H1 (cell line): ENCODE measurements around the gene TRMT44. TPM values are rescaled to one million over a fixed set of nuclear protein-coding genes. Genes with fewer than 3 reads are reported as not detected.

ENCODE experiments used
- CTCF ChIA-PET: fragments of 300-600 bp; sonication (Branson Sonifier 250); formaldehyde crosslinking; loops from one replicate; lab custom pipeline; 2021; ENCODE audit not compliant: partially characterized antibody; lab: Charles Lee
- POLR2A ChIA-PET: fragments of 300-600 bp; sonication (Branson Sonifier 250); formaldehyde crosslinking; loops from one replicate; lab custom pipeline; 2021; ENCODE audit warnings: inconsistent platforms; ENCODE audit not compliant: partially characterized antibody; lab: Charles Lee
- DNase-seq, 2 experiments: peaks; one replicate each; pipeline versions ENCODE4 v3.0.0 to v3.0.0-alpha.2; 2010 to 2022; ENCODE audit warnings: low spot score in 2 of 2, low read depth in 1 of 2, mixed read lengths in 1 of 2
- FAIRE-seq: peaks from 2 replicates; lab custom pipeline; 2011; peaks lifted over from hg19 to GRCh38; lab: Jason Lieb, UNC
- H2AFZ ChIP-seq: 2 replicates; pipeline ENCODE4 v1.8.1; 2012; ENCODE audit warnings: low read length, inconsistent platforms
- H2AK5ac ChIP-seq: 2 replicates; pipeline ENCODE4 v1.6.1; 2013; ENCODE audit warnings: low read depth, low read length
- H2BK120ac ChIP-seq: replicated peaks from 2 replicates; pipeline ENCODE3; 2013; ENCODE audit warnings: low read depth, low read length, inconsistent platforms
- H2BK12ac ChIP-seq: 2 replicates; pipeline ENCODE4 v1.6.1; 2013; ENCODE audit warnings: low read depth, low read length
- H2BK15ac ChIP-seq: 2 replicates; pipeline ENCODE4 v1.6.1; 2013; ENCODE audit warnings: low read length
- H2BK20ac ChIP-seq: 2 replicates; pipeline ENCODE4 v1.6.1; 2013; ENCODE audit warnings: low read length
- H2BK5ac ChIP-seq: 2 replicates; pipeline ENCODE4 v1.6.1; 2013; ENCODE audit warnings: low read depth, low read length
- H3K14ac ChIP-seq: 2 replicates; pipeline ENCODE4 v1.6.1; 2013; ENCODE audit warnings: inconsistent platforms; ENCODE audit not compliant: insufficient read length
- H3K18ac ChIP-seq: 2 replicates; pipeline ENCODE4 v1.6.1; 2013; ENCODE audit warnings: low read length; ENCODE audit errors: extremely low read depth
- H3K23ac ChIP-seq: 2 replicates; pipeline ENCODE4 v1.6.1; 2013; ENCODE audit warnings: inconsistent platforms; ENCODE audit not compliant: insufficient read length
- H3K23me2 ChIP-seq: 2 replicates; pipeline ENCODE4 v1.6.1; 2013; ENCODE audit warnings: low read depth, low read length
- H3K27ac ChIP-seq: 2 replicates; pipeline ENCODE4 v1.6.1; 2011; ENCODE audit warnings: low read depth, low read length, inconsistent platforms
- H3K27me3 ChIP-seq, 4 experiments: replicated peaks in 1 of 4; 1 replicate in 1 of 4; 2 replicates in 3 of 4; pipeline versions ENCODE4 v1.6.1 to v1.8.1; 2011 to 2013; ENCODE audit warnings: low read length in 3 of 4, mild to moderate bottlenecking in 3 of 4, inconsistent platforms in 2 of 4, mixed read lengths in 2 of 4, moderate library complexity in 1 of 4; ENCODE audit not compliant: control insufficient read depth in 3 of 4, insufficient read depth in 3 of 4; ENCODE audit errors: extremely low read depth in 1 of 4
- H3K36me3 ChIP-seq, 4 experiments: 2 replicates each; pipeline versions ENCODE4 v1.6.1 to v1.8.1; 2011 to 2013; ENCODE audit warnings: mild to moderate bottlenecking in 4 of 4, low read length in 3 of 4, moderate library complexity in 2 of 4, control low read depth in 1 of 4, inconsistent platforms in 1 of 4; ENCODE audit not compliant: insufficient read depth in 4 of 4, control insufficient read depth in 2 of 4
- H3K4ac ChIP-seq: replicated peaks from 2 replicates; pipeline ENCODE3; 2013; ENCODE audit warnings: low read length, low read depth, mixed read lengths, inconsistent platforms; ENCODE audit not compliant: insufficient read length
- H3K4me1 ChIP-seq, 4 experiments: replicated peaks in 1 of 4; 1 replicate in 1 of 4; 2 replicates in 3 of 4; pipeline versions ENCODE4 v1.6.1 to v1.8.1; 2011 to 2013; ENCODE audit warnings: low read length in 3 of 4, inconsistent platforms in 2 of 4, mixed read lengths in 1 of 4; ENCODE audit not compliant: insufficient read depth in 4 of 4, control insufficient read depth in 3 of 4
- H3K4me2 ChIP-seq, 2 experiments: 2 replicates each; pipeline versions ENCODE4 v1.6.1 to v1.8.1; 2011 to 2013; ENCODE audit warnings: low read depth in 2 of 2, low read length in 2 of 2, control low read depth in 1 of 2, inconsistent platforms in 1 of 2, mild to moderate bottlenecking in 1 of 2; ENCODE audit not compliant: insufficient read depth in 1 of 2
- H3K4me3 ChIP-seq, 4 experiments: fragments of 200-600, 300-600 bp in 1 of 4; sonication (generic), shearing (Covaris generic), sonication (Bioruptor Twin) in 1 of 4; 2 replicates each; pipeline versions ENCODE4 v1.5.1 to v1.8.1; 2011 to 2016; ENCODE audit warnings: low read length in 4 of 4, low read depth in 3 of 4, control low read depth in 2 of 4, inconsistent platforms in 2 of 4, mild to moderate bottlenecking in 2 of 4, mixed read lengths in 1 of 4, moderate library complexity in 1 of 4; ENCODE audit not compliant: insufficient read depth in 2 of 4; ENCODE audit errors: extremely low read depth in 1 of 4
- H3K56ac ChIP-seq: replicated peaks from 2 replicates; pipeline ENCODE3; 2013; ENCODE audit warnings: low read depth, mild to moderate bottlenecking, mixed read lengths, low read length, inconsistent platforms; ENCODE audit not compliant: insufficient read length
- H3K79me1 ChIP-seq: 2 replicates; pipeline ENCODE4 v1.6.1; 2013; ENCODE audit warnings: low read depth, low read length, control low read depth
- H3K79me2 ChIP-seq, 2 experiments: 2 replicates each; pipeline versions ENCODE4 v1.6.1 to v1.8.1; 2012 to 2013; ENCODE audit warnings: low read length in 2 of 2, mild to moderate bottlenecking in 2 of 2, inconsistent platforms in 1 of 2; ENCODE audit not compliant: insufficient read depth in 2 of 2, control insufficient read depth in 1 of 2
- H3K9ac ChIP-seq, 4 experiments: replicated peaks in 1 of 4; 1 replicate in 1 of 4; 2 replicates in 3 of 4; pipeline versions ENCODE4 v1.6.1 to v1.8.1; 2011 to 2013; ENCODE audit warnings: low read depth in 3 of 4, low read length in 3 of 4, control low read depth in 2 of 4, mild to moderate bottlenecking in 2 of 4, moderate library complexity in 2 of 4, inconsistent platforms in 1 of 4; ENCODE audit errors: extremely low read depth in 1 of 4
- H3K9me3 ChIP-seq, 2 experiments: 2 replicates each; pipeline versions ENCODE4 v1.6.1 to v1.8.1; 2012 to 2013; ENCODE audit warnings: mild to moderate bottlenecking in 2 of 2, moderate library complexity in 2 of 2, control low read depth in 1 of 2, inconsistent platforms in 1 of 2, low read depth in 1 of 2, low read length in 1 of 2, mixed read lengths in 1 of 2; ENCODE audit not compliant: insufficient read depth in 2 of 2
- H4K20me1 ChIP-seq, 2 experiments: replicated peaks in 1 of 2; 2 replicates each; pipeline versions ENCODE3 to v1.8.1; 2011 to 2013; ENCODE audit warnings: inconsistent platforms in 2 of 2, low read length in 2 of 2, mild to moderate bottlenecking in 1 of 2; ENCODE audit not compliant: insufficient read depth in 2 of 2, control insufficient read depth in 1 of 2
- H4K5ac ChIP-seq: 2 replicates; pipeline ENCODE4 v1.6.1; 2013; ENCODE audit warnings: low read length, low read depth, mixed read lengths, inconsistent platforms; ENCODE audit not compliant: insufficient read length
- H4K8ac ChIP-seq: 2 replicates; pipeline ENCODE4 v1.8.0; 2013; ENCODE audit warnings: mild to moderate bottlenecking, moderate library complexity, low read length, inconsistent platforms; ENCODE audit not compliant: insufficient read depth; ENCODE audit errors: extremely low read depth
- H4K91ac ChIP-seq: replicated peaks from 2 replicates; pipeline ENCODE3; 2013; ENCODE audit warnings: low read length, mixed read lengths, inconsistent platforms; ENCODE audit not compliant: insufficient read length
- EZH2 ChIP-seq: fragments of 200-600 bp; sonication (generic); IDR thresholded peaks from 2 replicates; pipeline ENCODE4 v1.7.1; 2012; ENCODE audit warnings: low read depth, mild to moderate bottlenecking, moderate library complexity, low read length, inconsistent platforms; ENCODE audit not compliant: severe bottlenecking
- GTF2F1 ChIP-seq: IDR thresholded peaks from 2 replicates; pipeline ENCODE4 v1.6.1; 2012; ENCODE audit warnings: low read depth, low read length, improper control_type of control experiment, borderline replicate concordance
- RXRA ChIP-seq: IDR thresholded peaks from 2 replicates; pipeline ENCODE4 v1.6.1; 2011; ENCODE audit warnings: low read depth, mild to moderate bottlenecking, low read length, moderate library complexity; ENCODE audit not compliant: insufficient read depth
- WGBS, 2 experiments: shearing (Covaris generic) in 1 of 2; methylation state at CpG; one replicate each; pipeline versions ENCODE4 v1.1.6 to v1.1.7; 2013 to 2015; ENCODE audit warnings: low lambda C conversion rate in 2 of 2, mixed read lengths in 2 of 2, inconsistent platforms in 1 of 2, low coverage in 1 of 2, missing lambda C conversion rate in 1 of 2; ENCODE audit not compliant: insufficient replicate concordance in 2 of 2, insufficient coverage in 1 of 2, insufficient read length in 1 of 2; ENCODE audit errors: extremely low coverage in 1 of 2, missing lambda C conversion rate in 1 of 2; 5-methylcytosine and 5-hydroxymethylcytosine counted together
- polyA plus RNA-seq, 7 experiments: library from polyadenylated mRNA; depleted of rRNA in 3 of 7; stranded (reverse) in 5 of 7; unstranded in 2 of 7; fragments of >200 nt in 5 of 7; fragments of 200-250 nt in 2 of 7; gene quantifications; 1 replicate in 5 of 7; 2 replicates in 1 of 7; 4 replicates in 1 of 7; pipeline versions ENCODE4 v1.2.1 to v1.2.3, GENCODE V29; 2011 to 2013; ENCODE audit warnings: missing spikeins in 2 of 7, mixed read lengths in 2 of 7
- total RNA-seq: library from RNA; stranded (reverse); fragmentation: NEBNext Ultra II Directional; extraction: Animal tissue kit (Norgen Biotek cat#: 25700); gene quantifications from 2 replicates; pipeline ENCODE4 v1.2.1, GENCODE V29; 2021

Gene TRMT44
- total and polyA plus RNA-seq, 2 of the 8 experiments (the other 6 are each of a cell fraction or from before 2014, with no cell fraction given): 8.6 to 23.9 TPM

DNA sequence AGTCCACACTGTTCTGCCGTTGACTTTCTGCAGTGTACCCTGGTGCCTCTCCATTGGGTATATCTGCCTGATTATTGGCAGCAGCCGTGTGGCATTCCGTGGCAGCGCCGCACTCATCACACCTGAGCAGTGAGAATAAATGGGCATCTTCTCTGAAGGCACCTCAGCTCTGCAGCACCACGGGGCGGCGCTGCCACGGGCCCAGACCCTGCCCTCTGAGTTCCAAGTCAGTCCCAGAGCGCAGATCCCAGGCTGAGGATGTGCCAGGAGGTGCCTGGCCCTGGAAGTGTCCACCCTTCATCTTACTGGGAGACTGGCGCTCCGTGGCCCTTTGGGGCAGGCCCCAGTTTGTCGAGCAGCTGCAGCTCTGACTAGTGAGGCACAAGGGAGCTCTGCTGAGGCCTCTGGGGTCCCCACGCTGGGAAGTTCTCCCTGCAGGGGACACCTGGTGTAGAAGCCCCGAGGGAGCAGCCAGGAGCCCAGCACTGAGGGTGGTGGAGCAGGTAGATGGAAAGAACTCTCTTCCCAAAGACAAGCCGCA is 36.6 kb downstream of the TRMT44 start:
- Histone ChIP-seq H3K79me2 (no peaks in the 10 kb centered on the region), H2AK5ac (no peak overlapping the region), H3K27ac (no peak overlapping the region), H2BK20ac (no peak overlapping the region), H2BK120ac (no peak overlapping the region), H2BK12ac (no peak overlapping the region), H2BK15ac (no peak overlapping the region), H3K23me2 (no peaks in the 10 kb centered on the region), H3K23ac (no peak overlapping the region), H4K5ac (no peak overlapping the region), H3K4ac (no peak overlapping the region), H4K91ac (no peak overlapping the region), H3K79me1 (no peaks in the 10 kb centered on the region), H3K14ac (no peak overlapping the region), H2BK5ac (no peak overlapping the region), H3K4me1 (peaks cover 0 to 3% (median 0%) of the 10 kb centered on the region in 4 experiments; a peak in 2 of 7 replicates), H3K4me2 (no peak overlapping the region)
- POLR2A ChIA-PET: interaction anchor here (0.9 to 1.4 kb wide), 2 partner anchors 8 to 13 kb away, joined by 3 read pairs; no protein-coding TSS in a partner anchor
- no peak for FAIRE-seq
- TF ChIP-seq EZH2: no peak
- no peak for TF ChIP-seq GTF2F1
- no peak for TF ChIP-seq RXRA
- TF ChIP-seq, all 59 proteins: peak for 0
- Histone ChIP-seq H4K20me1 (peaks cover 0 to 5% of the 10 kb centered on the region in 2 experiments), H3K4me3 (no peak overlapping the region), H3K9ac (no peak overlapping the region), H3K56ac (no peak overlapping the region), H3K18ac (no peak overlapping the region), H3K9me3 (no peaks in the 10 kb centered on the region), H2AFZ (no peak overlapping the region), H4K8ac (peak overlapping the region; percentile 35; the same call in 1 of the 2 replicates), H3K27me3 (no peaks in the 10 kb centered on the region), H3K36me3 (peaks cover 0 to 7% (median 4%) of the 10 kb centered on the region in 4 experiments; a peak in 4 of 8 replicates)
- DNase-seq: no peak
- 82% methylated on average over 16 of the region's 16 CpGs; no CpG with 5 or more reads in 1 of the 2 experiments for WGBS, 2 experiments
- CTCF ChIA-PET: interaction anchor here (1.0 to 5.3 kb wide), 3 partner anchors 8 to 118 kb away, joined by 3 to 22 read pairs (median 3); no protein-coding TSS in a partner anchor
